Right lobe of liver (tissue), 6 donors: ENCODE results near the gene ATP4A. TPM values are rescaled to one million over a fixed set of nuclear protein-coding genes. Genes with fewer than 3 reads are reported as not detected.

Experiments
- ATAC-seq, 4 donors: fragments of 200-7000 bp; cut with Tn5 transposase; one replicate each; pipeline ENCODE4 v1.9.1; 2020; ENCODE audit warnings: mild to moderate bottlenecking in 4 of 4, moderate library complexity in 4 of 4
- DNase-seq, 3 donors: peaks; one replicate each; pipeline ENCODE4 v3.0.0-alpha.2; 2020
- H3K27ac ChIP-seq, 3 donors: fragments of 200-600 bp; one replicate each; pipeline ENCODE4 v1.8.0; 2022
- H3K27me3 ChIP-seq, 2 donors: fragments of 200-600 bp; one replicate each; pipeline ENCODE4 v1.8.0; 2022
- H3K36me3 ChIP-seq, 4 donors: fragments of 200-600 bp; sonication (generic) in 1 of 4; one replicate each; pipeline versions ENCODE4 v1.5.1 to v1.8.0; 2017 to 2022; ENCODE audit warnings: control low read depth in 1 of 4
- H3K4me1 ChIP-seq, 4 donors: fragments of 200-600 bp; sonication (generic) in 1 of 4; one replicate each; pipeline versions ENCODE4 v1.5.1 to v1.8.0; 2017 to 2022; ENCODE audit warnings: control low read depth in 1 of 4
- H3K4me3 ChIP-seq, 3 donors: fragments of 200-600 bp; one replicate each; pipeline ENCODE4 v1.8.0; 2022
- H3K9me3 ChIP-seq, 4 donors: fragments of 200-600 bp; sonication (generic) in 1 of 4; one replicate each; pipeline versions ENCODE4 v1.5.1 to v1.8.0; 2017 to 2022; ENCODE audit warnings: control low read depth in 1 of 4
- CTCF ChIP-seq, 4 donors: fragments of 200-600 bp in 3 of 4; fragments of 450-650 bp in 1 of 4; IDR thresholded peaks; one replicate each; pipeline versions ENCODE4 v1.5.1 to v1.8.0; 2016 to 2022; ENCODE audit warnings: antibody characterized with exemption in 4 of 4, mild to moderate bottlenecking in 2 of 4
- POLR2A ChIP-seq: fragments of 450-650 bp; IDR thresholded peaks from one replicate; pipeline ENCODE4 v1.6.1; 2017; ENCODE audit warnings: antibody characterized with exemption, mild to moderate bottlenecking
- WGBS: methylation state at CpG from one replicate; pipeline ENCODE4 v1.1.6; 2018; ENCODE audit warnings: low coverage, low lambda C conversion rate; ENCODE audit not compliant: insufficient coverage; ENCODE audit errors: missing lambda C conversion rate; 5-methylcytosine and 5-hydroxymethylcytosine counted together
- intact Hi-C, 2 donors: fragments of 100-400 bp; cut with DNase I; formaldehyde crosslinking; loops; one replicate each; pipeline versions ENCODE4 v1.11.2 to v1.14.1; 2022
- total RNA-seq, 6 experiments: library from RNA; depleted of rRNA in 2 of 6; stranded (reverse); fragments of >200 nt in 2 of 6; fragmentation: NEBNext Ultra II Directional in 3 of 6; extraction: Animal tissue kit (Norgen Biotek cat#: 25700) in 3 of 6; gene quantifications; one replicate each; pipeline versions ENCODE4 v1.1.0 to v1.2.4, GENCODE V29; 2016 to 2023
- donor health status: DM: no; HTN: yes; CAD: no.
- donor health status: DM: no; HTN: no; CAD: no.
- donor health status: DM: no; HTN: no; CAD: no.
- donor health status: DM: no; HTN: yes; CAD: no.
- donor health status: DM: no; HTN: yes; CAD: no.

Gene ATP4A
- total RNA-seq, 6 experiments from 2014 or later, result 0.06 TPM; not detected in 5

DNA sequence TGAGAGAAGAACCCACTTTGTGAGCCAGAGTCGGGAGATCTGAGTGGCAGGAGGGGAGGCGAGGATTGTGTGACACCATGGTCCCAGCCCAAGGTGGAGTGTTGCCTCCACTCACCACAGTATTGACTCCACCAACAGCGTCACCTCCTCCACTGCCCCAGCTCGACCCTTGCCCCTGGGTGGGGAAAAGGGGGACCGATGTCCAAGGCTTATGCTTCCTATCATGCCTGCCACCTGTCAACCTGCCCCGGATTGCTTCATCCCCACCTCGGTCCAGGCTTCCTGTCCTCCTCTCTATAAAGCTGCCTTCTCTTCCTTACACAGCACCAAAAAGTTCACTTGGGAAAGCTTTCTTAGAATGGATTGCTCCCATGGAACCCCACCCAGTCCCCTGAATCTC, 57.4 kb downstream of the ATP4A start:
- DNase-seq (no peak), ATAC-seq (no peak)
- Histone ChIP-seq H3K27me3 (no peaks in the 10 kb centered on the region), H3K9me3 (no peaks in the 10 kb centered on the region), H3K4me1 (peaks cover 0 to 10% (median 0%) of the 10 kb centered on the region in 4 donors), H3K4me3 (no peak overlapping the region), H3K27ac (no peak overlapping the region), H3K36me3 (no peaks in the 10 kb centered on the region)
- TF ChIP-seq CTCF (IDR thresholded peaks at IDR 0.05) (no peak), POLR2A (no peak)
- intact Hi-C loops, result no loop called here
- WGBS, result 17% methylated on average over 1 of the region's 7 CpGs

DNA sequence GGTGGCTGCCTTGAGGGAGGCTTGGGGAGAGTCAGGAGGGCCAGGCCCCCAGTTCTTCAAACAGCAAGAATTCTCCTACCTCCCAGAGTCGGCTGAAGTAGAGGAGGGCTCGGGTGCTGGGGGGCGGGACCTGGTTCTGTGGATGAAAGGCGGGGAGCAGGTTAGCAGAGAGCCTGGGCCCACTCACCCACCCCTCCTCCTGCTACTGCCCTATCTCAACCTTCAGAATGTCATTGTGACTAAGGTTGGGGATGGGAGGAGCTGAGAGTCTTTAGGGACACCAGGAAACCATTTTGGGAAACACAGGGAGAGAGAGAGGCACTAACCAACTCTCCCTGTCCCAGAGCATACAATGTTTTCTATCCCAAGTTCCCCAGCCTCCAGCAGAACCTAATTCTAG, 60.7 kb downstream of the ATP4A start:
- ATAC-seq (no peak), DNase-seq (no peak)
- TF ChIP-seq CTCF (IDR thresholded peaks at IDR 0.05), result no peak
- TF ChIP-seq POLR2A, result no peak
- Histone ChIP-seq H3K36me3 (no peaks in the 10 kb centered on the region), H3K4me1 (no peaks in the 10 kb centered on the region), H3K4me3 (no peak overlapping the region), H3K27ac (no peak overlapping the region), H3K9me3 (no peaks in the 10 kb centered on the region), H3K27me3 (no peaks in the 10 kb centered on the region)
- intact Hi-C loops, result no loop called here
- WGBS, result no CpG with 5 or more reads among the region's 4 CpGs

- ATAC-seq (no peak), DNase-seq (no peak)
- intact Hi-C loops, result no loop called here
- no peaks in the 10 kb centered on the region for H3K9me3 ChIP-seq
- H3K27me3 ChIP-seq, result no peaks in the 10 kb centered on the region
- H3K36me3 ChIP-seq, result no peaks in the 10 kb centered on the region
- no peak overlapping the region for H3K27ac ChIP-seq
- H3K4me3 ChIP-seq, result no peak overlapping the region
- WGBS, result 85% methylated on average over 6 of the region's 15 CpGs
- TF ChIP-seq POLR2A (no peak), CTCF (IDR thresholded peaks at IDR 0.05) (no peak)
- no peaks in the 10 kb centered on the region for H3K4me1 ChIP-seq
Measured at GRCh38 chr19:35501684-35502083, 61.8 kb downstream of the ATP4A start.

DNA sequence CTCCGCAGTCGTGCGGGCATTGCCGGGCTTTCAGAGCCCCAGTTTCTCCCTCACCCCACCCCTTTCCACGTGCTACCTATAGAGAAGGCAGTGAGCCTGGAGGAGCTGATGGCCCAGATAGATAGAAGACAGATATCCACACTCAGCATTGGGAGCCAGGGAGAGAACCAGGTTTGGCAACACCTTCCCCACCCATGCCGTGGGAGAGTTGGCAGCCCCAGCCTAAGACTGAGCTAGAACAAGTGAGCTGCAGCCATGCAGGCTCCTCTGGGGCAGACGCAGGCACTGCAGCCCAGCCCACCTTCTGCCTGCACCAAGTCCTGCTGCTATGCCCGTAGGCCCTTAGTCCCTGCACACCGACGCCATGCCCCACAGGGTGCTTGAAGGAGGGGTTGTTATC, 62.8 kb downstream of the ATP4A start:
- no peak for TF ChIP-seq POLR2A
- no peak for TF ChIP-seq CTCF (IDR thresholded peaks at IDR 0.05)
- intact Hi-C loops, result no loop called here
- Histone ChIP-seq H3K36me3 (no peaks in the 10 kb centered on the region), H3K4me3 (no peak overlapping the region), H3K27me3 (no peaks in the 10 kb centered on the region), H3K27ac (no peak overlapping the region), H3K9me3 (no peaks in the 10 kb centered on the region), H3K4me1 (no peaks in the 10 kb centered on the region)
- 90% methylated on average over 4 of the region's 10 CpGs for WGBS
- ATAC-seq, result no peak
- DNase-seq, result no peak

Other genes starting within 250 kb of the ATP4A start
- 1 to 10 TPM in 3 of 6 experiments, under 1 TPM in 3; 0.39 to 1.3 (median 0.96) TPM for gene CD22, start 234.5 kb downstream of the ATP4A start, total RNA-seq
- gene FFAR1, start 215.8 kb downstream of the ATP4A start, total RNA-seq, result not detected
- under 1 TPM in 1 of 6 experiments, not detected in 5; 0.27 TPM for gene FFAR3, start 205.2 kb downstream of the ATP4A start, total RNA-seq
- gene GPR42, start 192.6 kb downstream of the ATP4A start, total RNA-seq, result not detected
- under 1 TPM in 3 of 6 experiments, not detected in 3; 0.30 to 0.64 (median 0.35) TPM for gene FFAR2, start 115.4 kb downstream of the ATP4A start, total RNA-seq
- gene KRTDAP, start 73.2 kb downstream of the ATP4A start, total RNA-seq, result not detected
- 1 to 10 TPM; 1.0 to 4.0 (median 2.0) TPM for gene DMKN, start 50.0 kb downstream of the ATP4A start, total RNA-seq
- gene SBSN, start 35.3 kb downstream of the ATP4A start, total RNA-seq, result under 1 TPM in 1 of 6 experiments, not detected in 5; 0.24 TPM
- not detected for gene GAPDHS, start 30.2 kb downstream of the ATP4A start, total RNA-seq
- 10 to 100 TPM; 29.4 to 65.7 (median 36.2) TPM for gene TMEM147, start 18.0 kb downstream of the ATP4A start, total RNA-seq
- not detected for gene PMIS2, start 22.5 kb upstream of the ATP4A start, total RNA-seq
- gene HAUS5, start 49.1 kb upstream of the ATP4A start, total RNA-seq, result 1 to 10 TPM; 3.7 to 6.1 (median 4.4) TPM
- gene RBM42, start 65.4 kb upstream of the ATP4A start, total RNA-seq, result 10 to 100 TPM; 27.8 to 46.5 (median 31.0) TPM
- gene ETV2, start 78.1 kb upstream of the ATP4A start, total RNA-seq, result 1 to 10 TPM in 1 of 6 experiments, under 1 TPM in 3, not detected in 2; 0.38 to 1.2 (median 0.57) TPM
- gene COX6B1, start 84.7 kb upstream of the ATP4A start, total RNA-seq, result 100 to 1,000 TPM; 189 to 697 (median 228) TPM
- under 1 TPM in 1 of 6 experiments, not detected in 5; 0.27 TPM for gene UPK1A, start 102.9 kb upstream of the ATP4A start, total RNA-seq
- under 1 TPM in 1 of 6 experiments, not detected in 5; 0.15 TPM for gene ZBTB32, start 140.9 kb upstream of the ATP4A start, total RNA-seq
- gene KMT2B, start 154.3 kb upstream of the ATP4A start, total RNA-seq, result 10 to 100 TPM; 10.5 to 23.1 (median 15.0) TPM
- 10 to 100 TPM; 16.3 to 58.9 (median 29.3) TPM for gene IGFLR1, start 178.8 kb upstream of the ATP4A start, total RNA-seq
- 10 to 100 TPM; 11.3 to 19.9 (median 17.5) TPM for gene U2AF1L4, start 181.8 kb upstream of the ATP4A start, total RNA-seq
- gene PSENEN, start 182.0 kb upstream of the ATP4A start, total RNA-seq, result 10 to 100 TPM; 24.2 to 42.9 (median 35.8) TPM
- 1 to 10 TPM; 3.2 to 8.2 (median 4.9) TPM for gene LIN37, start 184.9 kb upstream of the ATP4A start, total RNA-seq
- gene HSPB6, start 193.4 kb upstream of the ATP4A start, total RNA-seq, result 1 to 10 TPM; 2.6 to 6.0 (median 4.5) TPM
- 1 to 10 TPM; 3.9 to 5.5 (median 4.7) TPM for gene PROSER3, start 194.5 kb upstream of the ATP4A start, total RNA-seq
- gene ARHGAP33, start 211.9 kb upstream of the ATP4A start, total RNA-seq, result 1 to 10 TPM in 5 of 6 experiments, under 1 TPM in 1; 0.37 to 5.2 (median 3.1) TPM
- 100 to 1,000 TPM in 4 of 6 experiments, 10 to 100 TPM in 2; 60.3 to 281 (median 134) TPM for gene PRODH2, start 249.2 kb upstream of the ATP4A start, total RNA-seq